DMS79 (cell line): ENCODE measurements around the gene JADE2.
"Not testable (repeated sequence)": the region's sequence is repeated elsewhere in the genome, so short reads cannot be mapped to it uniquely, and the experiment has no call there.

ENCODE experiments used
- DNase-seq: peaks from one replicate; lab custom pipeline; 2025; lab: John Stamatoyannopoulos, UW

Gene JADE2

GRCh38 chr5:134592141-134592746, 66.8 kb downstream of the JADE2 start:
- DNase-seq: no peak

GRCh38 chr5:134594336-134594735, 68.9 kb downstream of the JADE2 start:
- DNase-seq: no peak

GRCh38 chr5:134594797-134595457, 69.5 kb downstream of the JADE2 start:
- no peak for DNase-seq

- no peak for DNase-seq
These were observed 70.0 kb downstream of the JADE2 start for GRCh38 chr5:134595458-134595838.

- DNase-seq: not testable (repeated sequence)
These were observed 74.3 kb downstream of the JADE2 start for GRCh38 chr5:134599820-134600219.

GRCh38 chr5:134600600-134600999, 75.1 kb downstream of the JADE2 start:
- DNase-seq: no peak

- DNase-seq: no peak
These were observed 77.6 kb downstream of the JADE2 start for GRCh38 chr5:134603059-134603458.

GRCh38 chr5:134604908-134605307, 79.4 kb downstream of the JADE2 start:
- DNase-seq: no peak

- no peak for DNase-seq
These were observed 81.3 kb downstream of the JADE2 start for GRCh38 chr5:134606726-134607125.

GRCh38 chr5:134608555-134608954, 83.1 kb downstream of the JADE2 start:
- DNase-seq: no peak

- DNase-seq: no peak
These were observed 83.9 kb downstream of the JADE2 start for GRCh38 chr5:134609232-134609851.

- no peak for DNase-seq
These were observed 85.3 kb downstream of the JADE2 start for GRCh38 chr5:134610725-134611124.

- no peak for DNase-seq
These were observed 86.0 kb downstream of the JADE2 start for GRCh38 chr5:134611515-134611914.

- DNase-seq: no peak
These were observed 89.1 kb downstream of the JADE2 start for GRCh38 chr5:134614450-134615085.

- DNase-seq: no peak
These were observed 95.2 kb downstream of the JADE2 start for GRCh38 chr5:134620634-134621033.

GRCh38 chr5:134625559-134625958, 100.1 kb downstream of the JADE2 start:
- no peak for DNase-seq

GRCh38 chr5:134626369-134627014, 101.0 kb downstream of the JADE2 start:
- no peak for DNase-seq
